Measurements from ENCODE around the gene POLR3E.
"Not testable (repeated sequence)": the region's sequence is repeated elsewhere in the genome, so short reads cannot be mapped to it uniquely, and the experiment has no call there.

The POLR3E gene

GRCh38 chr16:22353191-22353919 is 56.1 kb downstream of the POLR3E start:
- in situ Hi-C loops (cut with HindIII; ENCODE audit: low pct_ligation_motif_present, low pct_unique_long_range_greater_than_20kb, low sequenced_read_pairs): no loop called here

GRCh38 chr16:22353933-22354541 is 56.8 kb downstream of the POLR3E start:
- peak; percentile 98 for DNase-seq
- in situ Hi-C loops (cut with HindIII; ENCODE audit: low pct_ligation_motif_present, low pct_unique_long_range_greater_than_20kb, low sequenced_read_pairs): no loop called here

More at GRCh38 chr16:22353191-22353919, 56.1 kb downstream of the POLR3E start:
- DNase-seq: peak; percentile 91

DNA sequence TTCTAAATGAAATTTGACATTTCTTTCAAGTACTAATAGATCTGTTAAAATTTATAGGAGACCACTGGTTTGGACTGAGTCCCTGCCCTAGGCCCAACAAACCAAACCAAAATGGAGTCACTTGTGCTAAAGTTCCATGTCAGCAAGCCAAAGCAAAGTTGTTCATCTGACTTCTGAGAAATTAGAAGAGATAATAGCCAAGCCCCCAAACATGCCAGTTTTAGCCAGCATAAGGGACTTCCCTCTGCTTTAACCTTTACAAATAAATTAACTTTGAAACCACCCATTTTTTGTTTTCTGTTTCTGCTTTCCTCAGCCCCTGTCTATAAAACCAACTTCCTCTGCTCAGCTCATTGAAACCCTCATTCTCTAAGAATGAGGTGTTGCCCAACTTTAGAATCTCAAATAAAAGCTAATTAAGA is 58.3 kb downstream of the POLR3E start:
- no peak for DNase-seq
- in situ Hi-C loops (cut with HindIII; ENCODE audit: low pct_ligation_motif_present, low pct_unique_long_range_greater_than_20kb, low sequenced_read_pairs): no loop called here

DNA sequence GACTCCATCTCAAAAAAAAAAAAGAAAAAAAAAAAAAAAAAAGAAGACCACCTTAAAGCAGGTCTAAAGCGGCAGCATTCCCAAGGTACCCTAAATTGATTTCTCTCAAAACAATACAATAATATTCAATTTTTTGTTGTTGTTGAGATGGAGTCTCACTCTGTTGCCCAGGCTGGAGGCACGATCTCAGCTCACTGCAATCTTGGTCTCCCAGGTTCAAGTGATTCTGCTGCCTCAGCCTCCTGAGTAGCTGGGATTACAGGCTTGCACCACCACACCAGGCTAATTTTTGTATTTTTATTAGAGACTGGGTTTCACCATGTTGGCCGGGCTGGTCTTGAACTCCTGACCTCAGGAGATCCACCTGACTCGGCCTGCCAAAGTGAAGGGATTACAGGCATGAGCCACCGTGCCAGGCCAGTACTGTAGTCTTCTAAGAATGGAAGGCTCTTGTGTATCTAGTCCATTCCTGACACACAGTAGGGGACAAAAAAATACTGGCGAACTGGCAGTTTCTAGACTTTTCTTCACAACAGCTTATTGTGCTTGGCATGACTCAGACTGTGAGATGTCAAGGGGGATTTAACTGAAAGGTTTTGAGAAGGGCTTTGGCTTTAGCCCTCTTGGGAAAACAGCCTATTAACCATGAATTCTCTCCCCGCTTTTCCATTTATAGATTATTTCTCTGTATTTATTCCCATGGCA is 59.9 kb downstream of the POLR3E start:
- no peak for DNase-seq
- in situ Hi-C loops (cut with HindIII; ENCODE audit: low pct_ligation_motif_present, low pct_unique_long_range_greater_than_20kb, low sequenced_read_pairs): no loop called here

DNA sequence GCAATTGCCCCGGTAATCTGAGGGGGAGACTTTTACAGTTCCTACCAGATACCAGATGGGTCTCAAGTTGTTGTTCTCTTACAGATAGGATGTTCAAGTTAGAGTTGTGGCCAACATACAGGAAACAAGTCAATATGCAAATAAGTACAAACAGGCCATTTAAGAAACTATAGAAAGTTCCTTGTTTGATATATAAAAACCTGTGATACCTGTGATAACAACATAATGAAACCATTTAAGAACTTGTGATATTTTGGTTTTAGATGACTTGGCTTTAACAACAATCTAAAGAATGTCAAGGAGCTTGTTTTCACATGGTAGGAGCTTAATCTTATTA is 60.4 kb downstream of the POLR3E start:
- in situ Hi-C loops (cut with HindIII; ENCODE audit: low pct_ligation_motif_present, low pct_unique_long_range_greater_than_20kb, low sequenced_read_pairs): no loop called here
- no peak for DNase-seq

DNA sequence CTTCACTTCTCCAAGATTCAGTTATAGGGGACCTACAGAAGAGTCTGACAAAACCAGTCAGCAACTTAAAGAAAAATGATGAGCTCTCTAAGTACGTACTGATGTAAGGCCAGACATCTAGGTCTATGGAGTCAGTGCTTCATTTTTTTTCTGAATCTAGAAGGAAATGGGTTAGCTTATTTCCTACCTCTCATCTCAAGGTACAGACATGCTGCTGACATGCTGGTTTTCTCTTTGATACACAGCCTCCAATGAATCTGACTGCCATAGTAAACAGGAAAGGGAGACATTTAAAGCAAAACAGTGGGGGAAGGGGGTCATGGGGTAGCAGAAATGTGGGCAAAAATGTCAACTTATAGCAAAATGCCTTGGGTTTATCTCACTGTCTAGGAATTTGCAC is 60.8 kb downstream of the POLR3E start:
- in situ Hi-C loops (cut with HindIII; ENCODE audit: low pct_ligation_motif_present, low pct_unique_long_range_greater_than_20kb, low sequenced_read_pairs): no loop called here
- DNase-seq: no peak

DNA sequence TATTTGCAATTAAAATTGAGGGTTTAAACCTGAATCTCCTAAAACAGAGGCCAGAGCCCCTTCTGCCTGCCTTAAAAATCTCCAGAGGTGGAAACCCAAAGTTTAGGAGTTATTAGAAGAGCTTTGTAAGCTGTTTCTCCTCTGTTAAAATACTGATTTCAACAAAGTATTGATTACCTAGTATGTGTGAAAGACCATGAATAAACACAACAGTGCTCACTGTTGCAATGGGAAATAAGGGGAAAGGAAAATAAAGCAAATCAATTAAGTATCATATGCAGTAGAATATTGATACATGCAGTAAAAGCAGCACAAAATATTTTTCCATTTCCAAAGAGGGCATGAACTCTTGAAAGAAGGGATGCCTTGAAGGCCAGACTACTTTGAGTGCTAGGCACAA is 62.5 kb downstream of the POLR3E start:
- in situ Hi-C loops (cut with HindIII; ENCODE audit: low pct_ligation_motif_present, low pct_unique_long_range_greater_than_20kb, low sequenced_read_pairs): no loop called here
- no peak for DNase-seq

DNA sequence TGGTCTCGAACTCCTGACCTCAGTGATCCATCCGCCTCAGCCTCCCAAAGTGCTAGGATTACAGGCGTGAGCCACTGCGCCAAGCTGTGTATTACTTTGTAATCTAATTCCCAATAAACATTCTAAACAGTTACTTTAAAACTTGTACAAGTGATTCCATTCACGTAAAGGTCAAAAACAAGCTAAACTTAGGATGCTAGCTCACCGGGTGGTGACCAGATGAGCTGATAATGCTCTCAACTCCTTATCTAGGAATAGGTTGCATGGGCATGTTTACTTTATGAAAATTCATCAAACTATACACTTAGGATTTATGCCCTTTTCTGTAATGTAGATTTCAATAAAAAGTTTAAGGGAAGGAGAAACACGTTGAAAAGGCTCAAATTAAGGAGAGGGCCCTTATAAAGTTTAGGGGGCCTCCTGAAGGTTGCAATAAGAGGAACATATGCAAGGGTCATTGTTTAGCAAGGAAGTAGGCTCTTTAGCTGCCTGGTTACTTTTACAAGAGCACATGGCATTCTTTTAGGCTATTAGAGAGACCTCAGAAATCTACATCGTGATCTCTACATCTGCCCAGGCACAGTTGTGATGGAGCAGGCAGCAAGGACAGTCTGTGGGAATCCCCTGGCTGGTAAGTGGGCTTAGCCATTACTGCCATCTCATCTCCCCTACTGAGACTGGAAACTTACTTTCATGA is 63.9 kb downstream of the POLR3E start:
- no peak for DNase-seq
- in situ Hi-C loops (cut with HindIII; ENCODE audit: low pct_ligation_motif_present, low pct_unique_long_range_greater_than_20kb, low sequenced_read_pairs): no loop called here

- no peak for DNase-seq
- in situ Hi-C loops (cut with HindIII; ENCODE audit: low pct_ligation_motif_present, low pct_unique_long_range_greater_than_20kb, low sequenced_read_pairs): no loop called here
Observed at GRCh38 chr16:22364241-22364640, 67.0 kb downstream of the POLR3E start.

- in situ Hi-C loops (cut with HindIII; ENCODE audit: low pct_ligation_motif_present, low pct_unique_long_range_greater_than_20kb, low sequenced_read_pairs): no loop called here
Observed at GRCh38 chr16:22366371-22366770, 69.2 kb downstream of the POLR3E start.

DNA sequence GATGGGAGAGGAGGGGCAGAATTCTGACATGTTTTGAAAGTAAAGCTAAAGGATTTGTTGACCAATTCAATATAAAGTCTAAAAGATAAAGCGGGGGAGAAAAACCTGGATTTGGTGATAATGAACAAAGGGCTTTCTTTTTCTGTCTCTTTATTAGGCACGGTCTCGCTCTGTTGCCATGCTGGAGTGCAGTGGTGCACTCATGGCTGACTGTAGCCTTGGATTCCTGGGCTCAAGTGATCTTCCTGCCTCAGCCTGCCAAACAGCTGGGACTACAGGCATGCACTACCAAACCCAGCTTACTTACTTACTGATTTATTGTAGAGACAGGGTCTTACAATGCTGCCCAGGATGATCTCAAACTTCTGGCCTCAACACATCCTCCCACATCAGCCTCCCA is 69.7 kb downstream of the POLR3E start:
- in situ Hi-C loops (cut with HindIII; ENCODE audit: low pct_ligation_motif_present, low pct_unique_long_range_greater_than_20kb, low sequenced_read_pairs): no loop called here
- DNase-seq: peak; percentile 35

More at GRCh38 chr16:22366371-22366770, 69.2 kb downstream of the POLR3E start:
- DNase-seq: no peak

DNA sequence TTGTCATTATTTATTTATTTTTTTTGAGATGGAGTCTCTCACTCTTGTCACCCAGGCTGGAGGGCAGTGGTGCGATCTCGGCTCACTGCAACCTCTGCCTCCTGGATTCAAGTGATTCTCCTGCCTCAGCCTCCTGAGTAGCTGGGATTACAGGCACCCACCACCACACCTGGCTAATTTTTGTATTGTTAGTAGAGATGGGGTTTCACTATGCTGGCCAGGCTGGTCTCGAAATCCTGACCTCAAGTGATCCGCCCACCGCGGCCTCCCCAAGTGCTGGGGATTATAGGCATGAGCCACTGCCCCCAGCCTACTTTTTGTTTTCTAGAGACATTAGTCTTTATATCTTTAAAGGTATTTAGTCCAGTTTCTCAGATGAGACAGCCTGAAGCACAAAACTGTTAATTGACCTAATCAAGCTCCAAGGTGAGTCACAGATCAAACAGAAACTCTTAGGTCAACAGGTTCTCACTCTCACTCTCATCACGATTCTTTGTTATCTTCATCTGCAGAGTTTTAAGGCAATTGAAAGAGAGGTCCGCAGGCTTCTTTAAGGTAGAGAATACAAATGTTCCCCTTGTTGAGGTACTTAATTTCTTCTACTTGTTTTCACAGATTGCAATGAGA is 71.1 kb downstream of the POLR3E start:
- in situ Hi-C loops (cut with HindIII; ENCODE audit: low pct_ligation_motif_present, low pct_unique_long_range_greater_than_20kb, low sequenced_read_pairs); DNase-seq: not testable (repeated sequence)

DNA sequence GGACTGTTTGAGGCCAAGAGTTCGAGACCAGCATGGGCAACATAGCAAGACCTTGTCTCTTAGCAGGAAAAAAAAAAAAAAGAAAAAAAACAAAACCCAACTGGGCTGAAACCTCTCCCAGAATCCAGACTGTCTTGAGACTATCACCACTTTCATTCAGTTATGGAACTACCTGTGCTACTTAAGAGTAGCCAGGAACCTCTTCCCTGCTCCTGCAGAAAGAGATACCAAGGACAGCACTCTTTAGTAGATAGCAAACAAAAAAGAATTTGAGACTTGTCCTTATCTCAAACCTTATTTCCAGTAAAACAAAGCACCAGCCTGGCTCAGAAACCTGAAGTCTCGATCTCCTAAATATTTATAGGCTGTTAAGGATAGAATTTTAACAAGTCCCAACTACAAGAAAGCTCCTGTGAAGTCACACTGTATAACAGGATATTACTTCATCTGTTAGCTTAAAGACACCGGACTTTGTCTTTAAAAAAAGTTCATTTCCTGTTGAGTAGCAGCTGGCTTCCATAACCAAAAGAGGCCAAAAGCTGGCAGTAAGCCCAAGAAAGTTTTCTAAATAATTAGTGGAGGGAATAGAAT is 72.1 kb downstream of the POLR3E start:
- DNase-seq: peak; percentile 49
- in situ Hi-C loops (cut with HindIII; ENCODE audit: low pct_ligation_motif_present, low pct_unique_long_range_greater_than_20kb, low sequenced_read_pairs): no loop called here

DNA sequence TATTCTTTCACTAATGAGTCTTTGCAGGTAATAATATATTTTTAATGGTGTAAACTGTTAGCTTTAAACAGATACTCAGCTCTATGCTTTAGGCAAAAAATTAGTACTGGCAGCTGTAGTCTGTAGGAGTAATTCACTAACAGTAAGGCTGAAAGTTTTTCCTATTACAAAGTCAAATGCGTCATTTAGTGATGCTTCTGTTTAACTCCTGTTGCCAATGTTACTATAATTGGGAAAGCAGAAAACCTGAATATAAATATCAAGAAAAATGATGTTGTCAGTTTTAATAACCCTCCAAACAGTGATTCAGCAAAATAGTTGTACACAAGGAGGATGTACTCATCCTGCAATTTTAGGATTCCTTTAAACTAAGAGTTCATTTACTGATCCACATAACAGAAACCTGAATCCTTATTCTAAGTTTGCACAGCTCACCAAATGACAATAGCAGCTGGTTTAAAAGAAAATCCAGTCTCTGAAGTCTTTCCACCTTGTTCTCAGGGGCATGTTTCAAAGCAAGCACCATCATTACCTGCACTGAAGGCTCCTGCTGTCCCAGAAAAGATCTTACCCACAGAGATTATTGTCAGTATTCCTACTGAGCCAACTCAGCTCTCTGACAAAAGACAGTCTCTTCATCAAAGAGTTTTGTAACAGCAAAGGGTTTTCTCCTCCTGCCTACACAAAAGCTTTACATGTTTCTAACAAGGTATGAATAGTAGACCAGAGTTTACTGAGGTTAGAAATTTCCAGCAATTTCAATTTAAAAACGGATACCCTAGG is 73.0 kb downstream of the POLR3E start:
- DNase-seq: no peak
- in situ Hi-C loops (cut with HindIII; ENCODE audit: low pct_ligation_motif_present, low pct_unique_long_range_greater_than_20kb, low sequenced_read_pairs): no loop called here

DNA sequence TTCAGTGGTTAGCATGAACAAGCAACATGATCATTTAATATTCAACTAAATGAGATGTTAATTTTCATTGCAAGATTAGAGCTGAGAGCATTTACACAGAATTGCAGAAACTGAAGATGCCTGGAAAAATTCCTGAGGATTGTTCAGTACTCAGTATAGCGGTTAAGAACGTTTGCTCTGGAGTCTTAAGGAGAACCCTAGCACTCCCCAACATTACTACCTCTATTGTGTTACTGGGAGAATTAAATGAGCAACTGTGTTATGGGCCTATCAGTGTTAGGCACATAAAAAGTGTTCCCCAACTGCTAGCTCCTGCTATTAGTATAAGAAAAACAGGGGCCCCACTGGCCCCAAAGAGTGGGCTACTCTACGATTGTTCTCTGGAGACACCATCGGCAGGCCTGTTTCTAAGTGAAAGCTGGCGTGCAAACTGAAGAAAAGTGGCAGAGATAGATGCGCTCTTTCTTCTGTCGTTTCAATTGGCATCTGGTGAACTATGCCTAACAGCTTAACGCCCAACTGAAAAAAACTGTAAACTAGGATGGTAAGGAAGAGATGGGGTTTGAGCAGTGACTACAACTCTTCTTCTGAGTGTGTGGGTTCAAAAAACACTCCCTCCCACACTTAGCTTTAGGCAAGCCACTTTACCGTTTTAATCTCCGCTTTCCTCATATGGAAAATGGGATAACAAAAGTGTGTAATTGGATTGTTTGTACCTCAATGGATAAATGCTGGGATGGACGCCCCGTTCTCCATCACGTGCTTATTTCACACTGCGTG is 75.9 kb downstream of the POLR3E start:
- peak; percentile 42 for DNase-seq
- in situ Hi-C loops (cut with HindIII; ENCODE audit: low pct_ligation_motif_present, low pct_unique_long_range_greater_than_20kb, low sequenced_read_pairs): no loop called here

GRCh38 chr16:22373662-22374310 is 76.6 kb downstream of the POLR3E start:
- in situ Hi-C loops (cut with HindIII; ENCODE audit: low pct_ligation_motif_present, low pct_unique_long_range_greater_than_20kb, low sequenced_read_pairs): no loop called here
- peak; percentile 44 for DNase-seq
